ENCODE measurements around the gene YDJC. TPM values are rescaled to one million over a fixed set of nuclear protein-coding genes. Genes with fewer than 3 reads are reported as not detected.
"Not testable (repeated sequence)": the region's sequence is repeated elsewhere in the genome, so short reads cannot be mapped to it uniquely, and the experiment has no call there.

The YDJC gene
- total RNA-seq, 1 donor from 2014 or later = 21.3 TPM

DNA sequence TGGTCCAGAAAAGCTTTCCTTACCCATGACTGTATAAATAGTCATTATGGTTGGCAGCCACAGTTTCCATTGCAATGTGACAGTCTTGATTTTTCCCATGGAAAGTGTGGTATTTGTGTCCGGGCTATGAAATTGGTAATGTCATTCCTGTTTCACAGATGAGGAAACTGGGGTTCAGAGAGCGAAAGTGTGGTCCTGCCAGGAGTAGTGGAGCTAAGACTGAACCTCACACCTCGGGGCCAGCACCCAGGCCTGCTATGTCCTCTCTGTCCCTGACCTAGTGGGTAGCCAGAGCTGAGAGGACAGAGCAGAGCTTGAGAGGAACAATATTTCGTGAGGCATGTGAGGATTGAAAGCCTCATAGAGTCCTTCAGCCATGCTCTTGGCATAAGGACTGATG is 1.2 kb upstream of the YDJC start:
- DNase-seq = no peak

DNA sequence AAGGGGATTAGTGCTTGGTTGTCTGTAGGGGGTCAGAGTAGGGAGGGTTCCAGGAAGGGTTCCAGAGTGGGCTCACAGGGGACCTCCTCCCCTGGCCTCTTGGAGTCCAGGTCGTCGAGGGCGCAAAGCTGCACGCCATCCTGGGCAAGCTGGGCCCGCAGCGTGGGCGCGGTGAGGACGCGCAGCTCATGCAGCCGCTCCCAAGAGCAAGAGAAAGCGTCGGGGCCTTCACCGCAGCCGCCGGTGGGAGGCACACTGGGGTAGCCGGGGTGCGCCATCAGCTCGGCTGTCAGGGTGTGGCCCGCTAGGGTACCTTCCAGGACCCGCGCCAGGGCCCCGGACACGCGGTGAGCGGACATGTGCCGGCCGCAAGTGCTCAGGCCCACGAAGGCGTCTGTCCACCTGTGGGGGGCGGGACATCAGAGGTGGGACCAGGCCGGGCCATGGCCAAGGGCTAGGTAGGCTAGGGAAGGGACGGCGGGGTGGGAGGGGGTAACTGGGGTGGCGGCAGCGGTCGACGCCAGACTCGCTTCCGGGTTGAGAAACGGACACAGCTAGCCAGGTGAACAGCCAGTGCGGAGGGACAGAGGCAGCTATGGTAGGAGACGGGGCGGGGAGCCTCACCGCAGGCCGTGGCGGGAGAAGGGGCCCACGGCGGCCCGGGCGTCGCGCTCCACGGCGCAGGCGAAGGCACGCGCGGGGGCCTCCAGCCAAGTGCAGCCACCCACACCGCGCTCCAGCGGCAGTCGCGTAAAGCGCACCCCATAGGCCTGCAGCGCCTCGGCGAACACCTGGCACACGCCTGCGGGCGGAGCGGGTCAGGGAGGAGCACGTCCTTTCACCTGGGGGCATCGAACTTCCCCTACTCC is 1.2 kb downstream of the YDJC start:
- no peak for DNase-seq

DNA sequence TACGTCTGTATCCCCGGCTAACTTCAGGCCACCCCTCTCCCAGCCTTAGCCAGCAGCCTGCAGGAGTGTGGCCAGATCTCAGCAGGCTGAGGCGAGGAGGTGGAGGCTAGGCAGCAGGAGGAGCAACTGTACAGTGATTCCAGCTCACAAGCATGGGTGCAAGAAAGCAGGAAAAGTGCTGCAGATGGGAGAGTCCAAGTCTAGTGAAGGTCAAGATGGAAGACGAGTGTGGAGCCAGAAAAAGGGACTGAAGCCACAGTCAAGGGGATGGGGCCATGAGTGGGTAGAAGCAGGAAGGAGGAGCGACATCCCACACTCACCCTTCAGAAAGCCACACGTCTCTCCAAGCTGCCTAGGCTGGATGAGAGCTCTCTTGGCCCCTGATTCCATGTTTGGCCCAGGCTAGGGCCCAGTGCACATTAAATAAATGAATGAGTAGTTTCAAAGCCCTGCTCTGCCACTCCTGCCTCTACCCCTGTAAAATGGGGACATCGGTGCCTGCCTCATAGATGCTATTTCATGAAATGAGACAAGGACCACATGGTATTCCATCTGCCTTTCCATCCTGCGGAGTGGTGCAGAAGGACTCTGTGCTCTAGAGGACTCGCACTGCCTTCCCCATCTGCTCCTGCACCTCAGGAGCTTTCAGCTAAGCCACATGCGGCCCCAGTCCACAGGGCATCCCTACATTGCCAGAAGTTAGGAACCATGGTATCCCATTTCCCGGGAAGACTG is 2.9 kb downstream of the YDJC start:
- no peak for DNase-seq

DNA sequence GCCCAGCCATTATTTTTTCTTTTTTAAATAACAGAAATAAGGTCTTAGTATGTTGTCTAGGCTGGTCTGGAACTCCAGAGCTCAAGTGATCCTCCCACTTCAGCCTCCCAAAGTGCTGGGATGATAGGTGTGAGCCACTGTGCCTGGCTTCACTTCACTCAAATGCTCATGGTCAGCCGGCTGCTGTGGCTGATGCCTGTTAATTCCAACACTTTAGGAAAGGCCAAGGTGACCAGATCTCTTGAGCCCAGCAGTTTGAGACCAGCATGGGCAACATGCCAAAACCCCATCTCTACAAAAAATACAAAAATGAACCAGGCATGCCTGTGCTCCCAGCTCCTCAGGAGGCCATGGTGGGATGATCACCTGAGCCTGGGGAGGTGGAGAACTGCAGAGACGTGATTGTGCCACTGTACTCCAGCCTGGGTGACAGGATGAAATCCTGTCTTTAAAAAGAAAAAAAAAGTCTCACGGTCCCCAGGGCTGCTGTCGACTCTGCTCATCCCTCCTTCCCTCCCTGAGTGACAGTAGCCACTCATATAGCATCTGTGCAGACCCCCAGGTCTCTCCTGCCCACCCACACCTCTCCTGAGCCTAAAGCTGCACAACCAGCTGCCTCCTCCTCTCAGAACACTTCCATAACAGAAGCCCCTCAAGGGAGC is 3.6 kb downstream of the YDJC start:
- no peak for DNase-seq

DNA sequence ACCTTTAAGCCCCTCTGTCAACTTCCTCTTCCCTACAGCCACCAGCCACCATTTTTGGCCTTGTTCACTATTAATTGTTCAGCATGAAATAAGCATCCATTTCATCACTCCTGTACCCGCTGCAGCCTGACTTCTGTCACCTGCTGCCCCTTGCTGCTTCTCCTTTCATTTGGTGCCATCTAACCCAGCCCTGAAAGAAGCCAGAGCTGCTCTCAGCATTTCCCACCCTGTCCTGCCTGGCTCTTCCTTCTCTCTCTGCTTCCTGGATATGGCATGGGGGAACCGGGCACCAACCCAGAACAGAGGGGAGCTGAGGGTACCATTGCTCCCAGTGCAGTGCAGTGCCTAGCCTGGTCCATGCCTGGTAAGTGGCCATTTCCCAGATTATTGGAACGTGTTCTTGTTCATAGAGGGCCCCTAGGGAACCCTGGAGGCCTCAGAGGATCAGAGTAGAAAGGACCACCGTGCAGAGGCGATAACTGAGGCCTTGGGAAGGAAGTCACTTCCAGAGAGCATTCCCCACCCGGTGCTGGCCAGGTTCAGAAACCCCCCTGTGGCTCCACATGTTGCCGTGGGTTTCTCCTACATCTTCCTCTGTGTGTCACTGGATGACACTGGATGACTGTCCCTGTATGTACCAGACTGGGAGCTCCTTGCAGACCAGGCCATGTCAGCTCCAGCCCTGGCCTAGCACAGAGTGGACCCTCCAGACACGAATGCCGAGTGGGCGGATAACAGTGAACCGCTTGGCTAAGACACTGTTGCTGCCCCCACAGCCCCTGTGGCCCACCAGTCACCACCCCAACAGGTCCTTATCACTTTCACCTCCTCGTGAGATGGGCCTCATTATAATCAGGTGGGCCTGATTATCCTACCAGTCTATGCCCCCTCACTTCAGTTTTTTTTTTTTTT is 4.7 kb downstream of the YDJC start:
- DNase-seq = no peak

DNA sequence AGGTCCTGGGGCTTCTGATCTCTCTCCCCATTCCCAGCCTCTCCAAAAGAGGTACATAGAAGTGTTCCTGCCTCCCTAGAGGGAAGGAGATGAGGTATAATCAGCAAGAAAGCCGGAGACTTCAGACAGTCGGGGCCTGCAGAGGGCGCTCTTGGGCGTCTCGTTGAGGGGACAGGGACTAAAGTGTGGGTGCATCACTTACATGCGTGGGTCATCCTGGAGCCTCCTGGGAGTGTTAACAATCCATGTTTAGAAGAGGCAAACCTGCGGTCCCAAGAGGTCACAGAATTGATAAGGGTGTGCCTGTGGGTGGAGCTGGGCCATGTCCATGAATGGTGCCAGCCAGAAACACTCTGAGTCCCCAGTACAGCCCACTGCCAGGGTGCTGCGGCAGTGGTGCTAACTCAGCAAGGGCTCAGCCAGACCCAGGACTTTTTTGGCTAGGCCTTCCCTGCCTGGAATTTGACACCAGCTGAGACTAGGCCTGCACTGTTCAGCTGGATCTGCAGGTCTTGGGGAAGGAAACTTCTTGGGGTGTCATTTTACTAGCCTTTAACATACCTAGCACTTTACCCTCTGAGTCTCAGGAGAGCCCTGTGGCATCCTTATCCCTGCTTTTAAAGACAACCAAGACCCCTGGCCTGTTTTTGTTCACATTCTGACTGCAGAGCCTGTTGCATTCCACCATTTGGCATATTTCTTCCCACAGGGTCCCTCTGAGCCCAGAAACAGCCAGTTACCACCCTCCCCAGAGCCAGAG is 5.5 kb downstream of the YDJC start:
- peak; percentile 58 for DNase-seq

DNA sequence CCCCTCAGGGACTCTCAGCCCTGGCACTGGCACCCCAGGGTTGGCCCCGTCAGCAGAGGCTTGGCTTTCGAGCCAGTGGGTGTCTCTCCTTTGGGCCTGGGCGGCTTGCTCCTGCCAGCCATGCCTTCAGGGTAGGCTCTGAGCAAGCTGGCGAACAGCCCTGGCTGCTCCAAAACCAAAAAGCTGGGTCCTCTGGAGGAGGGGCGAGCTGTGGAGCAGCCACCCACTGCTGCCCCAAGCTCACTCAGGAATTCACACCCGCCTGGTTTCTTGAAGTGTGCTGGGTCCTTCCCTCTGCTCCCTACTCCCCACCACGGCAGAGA is 6.2 kb downstream of the YDJC start:
- DNase-seq = no peak

DNA sequence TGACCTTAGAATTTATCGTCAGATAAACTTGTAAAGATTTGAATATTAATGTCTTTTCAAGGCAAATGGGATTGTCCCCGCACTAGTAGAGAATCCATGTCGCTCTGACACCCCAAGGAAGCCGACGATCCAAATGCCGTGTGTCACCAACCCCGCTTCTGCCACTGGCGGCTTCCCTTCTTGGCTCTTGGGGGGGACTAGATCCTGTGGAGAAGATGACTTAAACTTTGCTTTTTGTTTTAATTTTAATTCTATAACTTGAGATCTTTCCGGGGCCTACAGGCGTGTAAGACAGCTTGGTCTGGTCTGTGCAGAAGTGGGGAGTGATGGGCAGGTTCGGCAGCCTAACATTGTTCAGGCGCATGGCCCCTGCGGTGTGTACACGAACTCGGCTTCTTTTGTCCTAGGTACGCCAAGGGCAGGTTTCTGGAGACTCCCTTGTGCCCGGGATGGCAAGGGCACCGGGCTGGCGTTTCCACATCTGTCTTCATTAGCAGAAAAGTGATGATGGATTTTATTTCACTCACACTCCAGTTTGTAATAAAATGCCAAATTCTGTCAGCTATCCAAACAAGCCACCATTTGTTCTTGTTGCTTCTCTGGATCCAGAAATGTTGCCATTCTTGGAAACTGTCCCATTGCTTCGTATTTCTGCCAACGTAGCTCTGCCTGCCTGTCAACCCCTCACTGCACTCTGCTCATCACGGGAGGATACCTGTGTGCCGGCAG is 6.7 kb downstream of the YDJC start:
- no peak for DNase-seq

DNA sequence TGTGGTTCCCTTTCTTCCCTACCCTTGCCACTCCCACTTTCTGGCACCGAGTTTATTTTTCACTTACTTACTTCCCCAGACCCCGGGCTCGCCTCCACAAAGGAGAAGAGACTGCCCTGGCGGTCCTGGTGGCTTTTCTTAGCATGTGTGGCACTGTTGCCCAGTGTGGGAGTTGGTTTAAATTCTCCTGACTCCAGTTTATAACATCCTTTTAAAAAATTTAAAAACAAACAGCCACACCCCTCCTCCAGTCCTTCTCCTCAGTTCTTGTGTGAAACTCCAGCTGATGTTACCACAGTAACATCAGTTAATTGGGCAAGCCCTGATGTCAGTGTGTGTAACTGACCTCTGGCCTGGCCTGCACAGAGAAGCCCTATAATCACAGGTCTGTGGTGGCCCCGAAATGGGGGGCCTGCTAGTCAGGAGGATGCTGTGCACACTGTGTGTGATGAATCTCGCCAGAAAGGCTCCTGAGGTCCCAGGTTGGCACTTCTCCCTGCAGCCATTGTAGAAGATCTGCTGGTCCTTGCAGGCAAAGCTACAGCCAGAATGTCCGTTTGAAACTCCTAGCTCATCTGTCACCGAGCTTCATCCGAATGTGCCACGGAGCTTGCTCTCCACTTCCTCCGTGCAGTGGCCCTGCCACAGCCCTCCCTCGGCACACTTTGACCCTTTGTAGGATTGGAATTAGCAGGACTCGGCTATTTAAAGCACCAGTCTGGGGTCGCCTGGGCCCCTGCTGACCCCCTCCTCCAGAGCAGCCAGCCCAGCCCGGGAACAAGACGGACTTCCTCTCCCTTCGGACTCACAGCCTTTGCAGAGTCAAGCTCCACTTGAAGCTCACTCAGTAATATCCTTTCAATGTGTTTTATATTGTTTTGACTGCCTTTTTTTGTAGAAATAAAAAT is 7.6 kb downstream of the YDJC start:
- DNase-seq = no peak

DNA sequence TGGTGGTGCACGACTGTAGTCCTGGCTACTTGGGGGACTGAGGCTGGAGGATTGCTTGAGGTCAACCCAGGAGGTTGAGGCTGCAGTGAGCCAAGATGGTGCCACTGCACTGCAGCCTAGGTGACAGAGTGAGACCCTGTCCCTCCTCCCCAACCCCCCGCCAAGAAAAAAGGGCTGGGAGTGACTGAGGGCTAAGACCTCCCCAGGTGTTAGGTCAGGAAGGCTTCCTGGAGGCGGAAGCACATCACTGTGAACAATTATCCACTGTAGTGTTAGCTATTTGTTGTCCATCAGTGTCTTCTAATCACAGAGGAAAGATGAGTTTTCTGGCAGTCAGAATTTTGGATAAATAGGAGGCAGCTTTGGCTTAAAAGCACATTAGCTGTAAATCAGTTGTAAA is 8.8 kb downstream of the YDJC start:
- no peak for DNase-seq

DNA sequence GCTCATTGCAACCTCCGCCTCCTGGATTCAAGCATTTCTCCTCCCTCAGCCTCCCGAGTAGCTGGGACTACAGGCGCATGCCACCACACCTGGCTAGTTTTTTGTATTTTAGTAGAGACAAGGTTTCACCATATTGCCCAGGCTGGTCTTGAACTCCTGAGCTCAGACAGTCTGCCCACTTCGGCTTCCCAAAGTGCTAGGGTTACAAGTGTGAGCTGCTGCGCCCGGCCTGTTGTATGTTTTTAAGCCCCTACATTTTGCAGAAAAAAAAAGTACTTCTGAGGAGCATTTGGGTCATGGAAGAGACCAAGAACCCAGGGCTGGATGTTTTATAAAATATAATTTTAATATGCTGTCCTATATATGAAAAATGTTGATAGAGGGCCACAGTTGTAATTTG is 12.5 kb downstream of the YDJC start:
- DNase-seq = not testable (repeated sequence)

DNA sequence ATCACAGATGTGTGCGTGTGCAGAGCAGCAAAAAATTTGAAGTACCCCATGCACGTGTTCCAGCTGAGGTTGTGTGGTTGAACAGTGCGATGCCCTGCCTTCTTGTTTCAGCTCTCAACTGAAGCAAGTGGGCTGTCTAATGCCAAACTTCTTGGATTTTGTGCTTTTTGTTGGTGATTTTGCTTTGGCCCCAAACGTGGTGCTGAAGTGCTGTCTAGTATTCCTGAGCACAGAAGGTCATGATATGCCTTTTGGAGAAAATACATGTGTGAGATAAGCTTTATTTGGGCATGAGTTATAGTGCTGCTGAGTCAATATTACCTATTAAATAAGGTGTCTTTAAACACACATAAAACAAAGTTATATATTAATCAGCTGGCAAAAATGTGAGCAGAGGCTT is 14.1 kb downstream of the YDJC start:
- DNase-seq = no peak

DNA sequence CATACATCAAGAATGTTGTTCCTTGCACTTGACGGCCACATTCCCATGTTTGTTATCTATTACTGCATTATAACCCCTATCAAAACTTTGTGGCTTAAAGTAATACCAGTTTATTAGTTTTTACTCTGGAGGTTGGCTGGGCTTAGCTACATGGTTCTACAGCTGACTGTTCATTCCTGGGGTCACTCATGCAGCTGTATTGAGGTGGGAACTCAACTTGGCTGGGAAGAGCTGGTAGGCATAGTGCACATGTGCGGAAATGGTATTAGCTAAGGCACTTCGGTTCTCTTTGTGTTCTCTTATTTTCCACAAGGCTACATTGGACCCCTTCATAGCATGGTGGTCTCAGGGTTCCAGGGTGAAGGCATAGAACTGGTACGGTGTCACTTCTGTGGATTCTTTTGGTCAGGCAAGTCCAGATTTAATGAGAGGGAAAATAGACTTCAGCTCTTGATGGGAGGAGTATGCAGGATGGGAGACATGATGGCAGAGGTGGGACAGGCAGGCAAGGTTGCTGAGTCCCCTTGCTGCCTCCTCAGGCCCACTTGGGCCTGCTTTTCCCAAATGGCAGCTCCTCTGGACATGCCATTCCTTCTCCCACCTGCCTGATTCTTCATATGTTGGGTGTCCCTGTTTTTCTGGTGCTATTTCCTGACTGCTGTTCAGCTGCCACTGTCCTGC is 16.1 kb downstream of the YDJC start:
- no peak for DNase-seq

DNA sequence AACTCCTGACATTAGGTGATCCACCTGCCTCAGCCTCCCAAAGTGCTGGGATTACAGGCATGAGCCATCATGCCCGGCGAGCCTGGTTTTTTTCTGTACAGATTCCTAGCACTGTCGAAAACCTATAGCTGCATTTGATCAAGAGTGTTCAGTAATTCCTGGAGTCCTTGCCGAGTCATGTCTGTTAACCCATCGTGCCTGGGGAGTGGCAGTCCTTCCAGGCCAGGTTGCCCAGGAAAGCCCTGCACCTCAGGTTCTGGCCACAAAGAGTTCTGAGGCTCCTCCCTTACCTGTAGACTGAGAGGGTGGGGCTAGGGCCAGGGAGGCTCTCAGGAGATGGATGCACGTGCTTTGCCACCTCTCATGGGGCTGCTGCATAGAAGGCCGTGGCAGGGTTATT is 17.0 kb downstream of the YDJC start:
- no peak for DNase-seq

DNA sequence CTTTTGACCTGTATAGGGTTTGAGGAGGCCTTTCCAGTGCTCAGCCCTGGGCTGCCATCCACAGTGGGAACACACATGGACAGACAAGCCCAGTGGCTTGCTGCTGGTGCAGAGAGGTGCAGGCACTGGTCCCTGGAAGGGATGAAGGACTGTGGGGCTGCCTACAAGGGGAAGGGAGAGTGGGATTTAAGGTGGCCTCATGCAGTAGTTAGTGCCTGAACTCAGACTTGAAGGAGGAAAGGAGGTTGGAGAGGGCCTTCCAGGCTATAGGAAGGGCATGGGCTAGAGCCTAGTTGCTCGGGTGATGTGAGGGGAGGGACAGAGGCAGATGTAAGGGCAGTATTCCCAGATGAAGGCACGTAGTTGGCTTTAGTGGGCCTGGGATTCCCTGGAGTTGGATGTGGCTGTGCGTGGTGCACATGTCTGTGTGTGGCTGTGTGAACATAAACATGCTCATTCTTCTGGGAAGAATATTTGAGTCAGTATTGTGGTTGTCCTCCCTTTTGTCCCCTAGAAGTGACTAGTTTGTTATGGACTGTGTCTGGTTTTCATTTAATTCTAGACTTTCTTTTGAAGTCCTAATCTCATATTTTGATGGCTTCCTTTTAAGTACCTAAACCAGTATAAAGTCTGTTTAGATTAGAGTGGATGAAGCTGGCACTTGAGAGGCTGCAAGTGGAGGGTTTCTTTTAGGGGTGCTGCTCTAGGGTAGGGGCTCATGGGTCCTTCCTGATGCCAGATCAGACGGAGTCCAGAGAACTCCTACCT is 18.4 kb downstream of the YDJC start:
- DNase-seq = no peak

DNA sequence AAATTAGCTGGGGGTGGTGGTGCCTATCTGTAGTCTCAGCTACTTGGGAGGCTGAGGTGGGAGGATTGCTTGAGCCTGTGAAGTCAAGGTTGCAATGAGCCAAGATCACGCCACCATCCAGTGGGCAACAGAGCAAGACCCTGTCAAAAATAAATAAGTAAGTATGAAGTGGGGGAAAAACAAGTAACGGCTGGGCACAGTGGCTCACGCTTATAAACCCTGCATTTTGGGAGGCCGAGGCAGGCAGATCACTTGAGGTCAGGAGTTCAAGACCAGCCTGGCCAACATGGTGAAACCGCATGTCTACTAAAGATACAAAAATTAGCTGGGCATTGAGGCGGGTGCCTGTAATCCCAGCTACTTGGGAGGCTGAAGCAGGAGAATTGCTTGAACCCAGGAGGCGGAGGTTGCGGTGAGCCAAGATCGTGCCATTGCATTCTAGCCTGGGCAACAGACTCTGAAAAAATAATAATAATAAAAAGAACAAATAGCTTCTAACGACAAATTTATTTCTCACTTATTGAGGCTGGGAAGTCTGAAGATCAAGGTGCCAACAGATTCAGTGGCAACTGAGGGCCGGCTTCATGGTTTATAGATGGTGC is 20.2 kb downstream of the YDJC start:
- DNase-seq = not testable (repeated sequence)

DNA sequence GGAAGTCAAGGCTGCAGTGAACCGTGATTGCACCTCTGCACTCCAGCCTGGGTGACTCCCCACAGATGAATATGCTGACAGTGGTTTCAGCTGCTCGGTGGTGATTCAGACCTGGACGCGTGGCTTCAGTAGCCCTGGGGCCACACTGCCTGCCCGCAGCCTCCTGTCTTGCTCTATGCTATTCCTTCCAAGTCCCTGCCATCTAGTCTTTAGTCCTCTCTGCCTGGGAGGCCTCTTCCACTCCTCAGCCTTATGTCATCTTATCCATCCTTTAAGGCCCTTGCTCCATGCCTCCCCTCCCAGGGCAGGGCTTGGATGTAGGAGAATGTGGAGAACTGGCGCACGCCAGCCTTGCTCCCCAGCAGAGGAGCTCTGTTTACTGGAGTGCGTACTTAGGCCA is 23.0 kb downstream of the YDJC start:
- DNase-seq = no peak

DNA sequence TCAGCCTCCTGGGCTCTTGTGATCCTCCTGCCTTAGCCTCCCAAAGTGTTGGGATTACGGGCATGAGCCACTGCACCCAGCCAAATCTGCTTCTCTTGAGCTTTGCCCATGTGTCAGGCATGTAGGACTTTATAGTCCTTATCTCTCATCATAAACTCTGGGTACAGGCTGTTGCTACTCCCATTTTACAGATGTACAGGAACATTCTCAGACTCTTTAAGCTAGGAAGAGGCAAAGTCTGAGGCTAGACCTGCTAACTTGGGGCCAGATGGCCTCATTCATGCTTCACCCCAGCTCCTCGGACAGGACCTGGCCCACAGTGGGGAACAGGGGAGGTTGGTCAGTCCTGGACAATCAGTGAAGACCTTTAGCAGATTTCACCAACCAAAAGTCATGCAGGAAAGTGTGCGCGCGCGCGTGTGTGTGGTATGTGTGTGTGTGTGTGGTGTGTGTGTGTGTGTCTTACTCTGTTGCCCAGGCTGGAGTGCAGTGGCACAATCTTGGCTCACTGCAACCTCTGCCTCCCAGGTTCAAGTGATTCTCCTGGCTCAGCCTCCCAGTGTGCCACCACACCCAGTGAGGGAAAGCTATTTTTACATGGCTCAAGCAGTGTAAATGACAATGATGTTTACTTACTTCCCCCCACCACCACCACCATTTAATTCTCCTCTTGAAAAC is 23.8 kb downstream of the YDJC start:
- DNase-seq = no peak

All from dermis blood vessel endothelial cell (primary cell).